ENCODE results near the gene GRM7.

Gene GRM7

DNA sequence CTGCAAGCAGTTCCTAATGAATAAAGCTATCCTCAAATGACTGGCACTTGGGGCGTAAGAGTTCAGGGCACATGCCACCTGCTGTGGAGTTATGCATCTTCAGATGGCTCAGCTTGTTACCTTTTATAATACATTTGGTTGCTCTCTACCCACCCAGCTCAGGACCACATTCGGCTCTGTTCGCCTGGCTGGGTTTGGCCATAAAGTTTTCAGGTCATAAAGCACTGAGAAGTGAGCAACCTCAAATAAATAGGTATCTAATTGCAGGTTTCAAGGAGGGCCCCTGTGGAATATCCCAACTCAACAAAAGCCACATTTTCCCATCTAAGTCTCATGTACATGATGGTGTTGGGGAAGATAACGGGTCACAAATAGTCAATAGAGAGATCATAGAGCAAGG, 727.3 kb downstream of the GRM7 start:
- ChIA-PET CTCF (no interaction called here), POLR2A (no interaction called here)
- TF ChIP-seq CTCF (IDR thresholded peaks at IDR 0.05; ENCODE audit: control extremely low read depth, extremely low read depth, low read depth, missing control alignments) = no peak
- DNase-seq (ENCODE audit: extremely low spot score) = no peak

DNA sequence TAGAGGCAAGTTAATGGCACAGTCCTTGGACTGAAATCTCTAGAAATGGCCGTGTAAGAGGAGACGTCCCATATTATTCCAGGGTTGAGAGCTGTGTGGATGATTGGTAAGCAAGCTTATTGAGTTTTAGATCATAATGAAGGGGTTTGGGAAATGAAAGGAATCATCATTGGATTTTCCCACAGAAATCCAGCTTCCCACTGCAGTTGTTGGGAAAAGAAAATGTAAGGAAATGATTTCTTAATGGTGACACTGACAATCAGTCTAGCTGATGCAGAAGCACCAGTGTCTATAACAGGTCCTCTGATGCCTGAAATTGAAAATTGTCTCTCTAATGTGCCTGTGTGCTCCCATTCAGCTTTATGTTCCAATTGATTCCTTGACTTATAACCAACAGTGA, 728.6 kb downstream of the GRM7 start:
- ChIA-PET CTCF (no interaction called here), POLR2A (no interaction called here)
- DNase-seq (ENCODE audit: extremely low spot score) = no peak
- no peak for TF ChIP-seq CTCF (IDR thresholded peaks at IDR 0.05; ENCODE audit: control extremely low read depth, extremely low read depth, low read depth, missing control alignments)

- TF ChIP-seq CTCF (IDR thresholded peaks at IDR 0.05; ENCODE audit: control extremely low read depth, extremely low read depth, low read depth, missing control alignments) = no peak
- ChIA-PET POLR2A (no interaction called here), CTCF (no interaction called here)
- no peak for DNase-seq (ENCODE audit: extremely low spot score)
Observed at GRCh38 chr3:7602297-7602696, 741.4 kb downstream of the GRM7 start.

DNA sequence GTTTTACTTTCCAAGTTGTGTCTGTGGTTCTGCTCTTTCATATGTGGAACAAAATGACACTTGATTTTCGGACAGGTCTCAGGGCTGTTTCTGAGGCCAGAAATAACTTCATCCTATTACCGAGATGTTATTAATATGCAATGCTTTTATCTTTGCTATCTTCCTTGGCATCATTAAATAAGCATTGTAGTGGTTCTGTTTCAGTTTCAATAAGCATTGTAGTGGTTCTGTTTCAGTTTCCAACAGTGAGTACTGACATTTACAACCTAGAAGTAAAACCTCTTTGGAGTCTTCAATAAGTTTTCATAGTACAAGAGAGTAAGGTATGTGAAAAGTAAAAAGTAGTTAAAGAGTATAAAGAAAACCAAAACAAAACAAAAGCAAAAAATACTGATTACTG, 746.2 kb downstream of the GRM7 start:
- DNase-seq (ENCODE audit: extremely low spot score) = no peak
- CTCF ChIA-PET = no interaction called here
- POLR2A ChIA-PET = interaction anchor here (0.6 kb wide), 1 partner anchor 130 kb away, joined by 3 read pairs; no protein-coding TSS in a partner anchor
- no peak for TF ChIP-seq CTCF (IDR thresholded peaks at IDR 0.05; ENCODE audit: control extremely low read depth, extremely low read depth, low read depth, missing control alignments)

GRCh38 chr3:7607676-7608075, 746.8 kb downstream of the GRM7 start:
- POLR2A ChIA-PET = interaction anchor here (0.6 kb wide), 1 partner anchor 131 kb away, joined by 3 read pairs; no protein-coding TSS in a partner anchor
- CTCF ChIA-PET = interaction anchor here (0.9 kb wide), 1 partner anchor 13 kb away, joined by 3 read pairs; no protein-coding TSS in a partner anchor
- no peak for TF ChIP-seq CTCF (IDR thresholded peaks at IDR 0.05; ENCODE audit: control extremely low read depth, extremely low read depth, low read depth, missing control alignments)
- DNase-seq (ENCODE audit: extremely low spot score) = no peak

DNA sequence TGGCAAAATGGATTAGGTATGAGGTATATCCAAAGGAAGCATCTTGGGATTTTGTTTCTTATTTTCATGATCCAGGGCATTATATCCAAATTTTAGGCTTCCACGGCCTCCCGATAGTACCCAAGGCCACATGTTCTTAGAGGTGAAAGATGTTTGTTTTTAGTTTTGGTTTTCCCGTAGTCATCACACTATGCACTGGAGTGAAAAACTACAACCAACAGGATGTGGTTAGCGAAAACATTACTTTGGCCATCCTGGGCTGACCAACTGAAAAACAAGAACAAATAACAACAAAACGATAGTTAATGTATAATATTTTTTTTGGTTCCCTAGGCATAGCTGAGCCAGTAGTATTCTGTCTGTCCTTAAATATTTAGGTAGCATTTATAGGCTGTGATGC, 749.7 kb downstream of the GRM7 start:
- ChIA-PET CTCF (no interaction called here), POLR2A (no interaction called here)
- TF ChIP-seq CTCF (IDR thresholded peaks at IDR 0.05; ENCODE audit: control extremely low read depth, extremely low read depth, low read depth, missing control alignments) = no peak
- no peak for DNase-seq (ENCODE audit: extremely low spot score)

- DNase-seq (ENCODE audit: extremely low spot score) = no peak
- ChIA-PET POLR2A (no interaction called here), CTCF (no interaction called here)
- no peak for TF ChIP-seq CTCF (IDR thresholded peaks at IDR 0.05; ENCODE audit: control extremely low read depth, extremely low read depth, low read depth, missing control alignments)
Observed at GRCh38 chr3:7615043-7615442, 754.1 kb downstream of the GRM7 start.
